PC-3 (cell line): ENCODE results near the gene RHOBTB1. TPM values are rescaled to one million over a fixed set of nuclear protein-coding genes. Genes with fewer than 3 reads are reported as not detected.

ENCODE experiments used
- ATAC-seq: fragments of 200-7000 bp; cut with Tn5 transposase; 2 replicates; pipeline ENCODE4 v1.9.1; 2020; ENCODE audit warnings: mild to moderate bottlenecking, moderate library complexity
- BruUV-seq: library from RNA; stranded (reverse); fragments of 400-500 nt; replicated peaks from 2 replicates; lab custom pipeline; 2021; lab: Mats Ljungman, UMichigan
- CTCF ChIA-PET: fragments of 300-600 bp; sonication (Branson Sonifier 250); formaldehyde crosslinking; loops from one replicate; lab custom pipeline; 2022; ENCODE audit warnings: antibody characterized with exemption; lab: Charles Lee
- POLR2A ChIA-PET: fragments of 300-600 bp; sonication (Branson Sonifier 250); formaldehyde crosslinking; loops from one replicate; lab custom pipeline; 2022; ENCODE audit warnings: antibody characterized with exemption; ENCODE audit not compliant: unreplicated experiment; lab: Charles Lee
- DNase-seq: peaks from one replicate; pipeline ENCODE4 v3.0.0-alpha.2; 2015
- H2AFZ ChIP-seq: fragments of 300-600 bp; sonication (generic); 2 replicates; pipeline ENCODE4 v1.6.0; 2016; ENCODE audit warnings: antibody characterized with exemption, low read length
- H3F3A ChIP-seq: fragments of 300-600 bp; sonication (generic); one replicate; pipeline ENCODE4 v1.6.0; 2017; ENCODE audit warnings: antibody characterized with exemption, low read length, control low read depth, mild to moderate bottlenecking; ENCODE audit not compliant: unreplicated experiment
- H3K27ac ChIP-seq: fragments of 300-600 bp; sonication (generic); 2 replicates; pipeline ENCODE4 v1.5.1; 2016; ENCODE audit warnings: mild to moderate bottlenecking, low read length
- H3K27me3 ChIP-seq: fragments of 300-600 bp; sonication (generic); 2 replicates; pipeline ENCODE4 v1.6.1; 2016; ENCODE audit warnings: low read length, mixed read lengths
- H3K36me3 ChIP-seq: fragments of 300-600 bp; sonication (generic); 2 replicates; pipeline ENCODE4 v1.6.1; 2016; ENCODE audit warnings: low read depth, mixed run types, low read length, mixed read lengths
- H3K4me1 ChIP-seq: fragments of 300-600 bp; sonication (generic); 2 replicates; pipeline ENCODE4 v1.5.1; 2016; ENCODE audit warnings: low read length; ENCODE audit not compliant: insufficient read depth
- H3K4me2 ChIP-seq: fragments of 300-600 bp; sonication (generic); 2 replicates; pipeline ENCODE4 v1.6.0; 2016; ENCODE audit warnings: low read length
- H3K4me3 ChIP-seq: fragments of 300-600 bp; sonication (generic); 2 replicates; pipeline ENCODE4 v1.5.1; 2016; ENCODE audit warnings: mild to moderate bottlenecking, low read length, mixed read lengths
- H3K79me2 ChIP-seq: fragments of 300-600 bp; sonication (generic); 2 replicates; pipeline ENCODE4 v1.6.1; 2017; ENCODE audit warnings: low read length, mixed read lengths
- H3K9ac ChIP-seq: fragments of 300-600 bp; sonication (generic); 2 replicates; pipeline ENCODE4 v1.6.0; 2016; ENCODE audit warnings: mild to moderate bottlenecking, low read length
- H3K9me2 ChIP-seq: fragments of 300-600 bp; sonication (generic); replicated peaks from 2 replicates; pipeline ENCODE4 v1.6.1; 2016; ENCODE audit warnings: mixed run types, low read length, mixed read lengths
- H3K9me3 ChIP-seq: fragments of 300-600 bp; sonication (generic); 2 replicates; pipeline ENCODE4 v1.6.1; 2016; ENCODE audit warnings: low read length, mixed read lengths
- H4K20me1 ChIP-seq: fragments of 300-600 bp; sonication (generic); 2 replicates; pipeline ENCODE4 v1.6.1; 2016; ENCODE audit warnings: low read length, mixed read lengths
- CTCF ChIP-seq: fragments of 300-600 bp; sonication (generic); conservative IDR thresholded peaks from 2 replicates; pipeline ENCODE4 v1.5.1; 2017; ENCODE audit warnings: antibody characterized with exemption, low read depth, mild to moderate bottlenecking, low read length
- EZH2 ChIP-seq: fragments of 300-600 bp; sonication (generic); IDR thresholded peaks from one replicate; pipeline ENCODE4 v1.6.1; 2017; ENCODE audit warnings: antibody characterized with exemption, mild to moderate bottlenecking, low read length; ENCODE audit not compliant: unreplicated experiment
- EZH2phosphoT487 ChIP-seq: fragments of 300-600 bp; sonication (generic); IDR thresholded peaks from 2 replicates; pipeline ENCODE4 v1.6.1; 2018; ENCODE audit warnings: mild to moderate bottlenecking, antibody characterized with exemption, low read length, borderline replicate concordance
- intact Hi-C: fragments of 100-400 bp; cut with micrococcal nuclease; formaldehyde crosslinking; loops from 2 replicates; pipeline ENCODE4 v1.9.0; 2023
- total RNA-seq: library from RNA; depleted of rRNA; stranded (reverse); fragments of >200 nt; gene quantifications from 2 replicates; pipeline ENCODE4 v1.2.3, GENCODE V29; 2014; rRNA removed

The RHOBTB1 gene
- total RNA-seq, 1 experiment from 2014 or later: 6.7 TPM

- intact Hi-C loops: no loop called here
- no peaks in the 10 kb centered on the region for H3F3A ChIP-seq
- DNase-seq: peak; percentile 49
- no peaks in the 10 kb centered on the region for H3K79me2 ChIP-seq
- no peaks in the 10 kb centered on the region for H4K20me1 ChIP-seq
- no peaks in the 10 kb centered on the region for H3K9me2 ChIP-seq
- H3K9me3 ChIP-seq: no peaks in the 10 kb centered on the region
- POLR2A ChIA-PET: interaction anchor here (0.6 kb wide), 1 partner anchor 285 kb away, joined by 3 read pairs; no protein-coding TSS in a partner anchor
- peaks cover 6% of the 10 kb centered on the region; the same call in 1 of the 2 replicates for H3K4me1 ChIP-seq
- no peak overlapping the region for H3K4me2 ChIP-seq
- ATAC-seq: peak; percentile 37; the same call in 1 of the 2 replicates
- no peak overlapping the region for H2AFZ ChIP-seq
- H3K9ac ChIP-seq: no peak overlapping the region
- H3K27me3 ChIP-seq: no peaks in the 10 kb centered on the region
- H3K4me3 ChIP-seq: no peak overlapping the region
- no TSS peak for BruUV-seq
- CTCF ChIA-PET: interaction anchor here (0.6 to 1.3 kb wide), 3 partner anchors 143 to 451 kb away, joined by 3 to 9 read pairs (median 4); no protein-coding TSS in a partner anchor
- H3K36me3 ChIP-seq: no peaks in the 10 kb centered on the region
- no peak overlapping the region for H3K27ac ChIP-seq
- TF ChIP-seq EZH2phosphoT487 (no peak), CTCF (peak; percentile 73), EZH2 (no peak)
Observed at GRCh38 chr10:60820093-60820754, 123.8 kb downstream of the RHOBTB1 start.

Other genes starting within 250 kb of the RHOBTB1 start
- gene CDK1, start 165.7 kb downstream of the RHOBTB1 start, total RNA-seq: 166 and 202 TPM in 2 replicates